ENCODE measurements around the gene KMO. TPM values are rescaled to one million over a fixed set of nuclear protein-coding genes. Genes with fewer than 3 reads are reported as not detected.
A peak's percentile ranks its signal among the peaks of the same experiment; 100 is the strongest.

The KMO gene
- total and polyA plus RNA-seq, 4 donors = 2.2 to 9.9 (median 6.4) TPM

GRCh38 chr1:241485554-241485992 is 46.6 kb upstream of the KMO start:
- H3K27me3 ChIP-seq (ENCODE audit: control insufficient read depth in 3 of 3, insufficient read depth in 3 of 3, low read length in 2 of 3) = no peaks in the 10 kb centered on the region

GRCh38 chr1:241488739-241489138 is 43.4 kb upstream of the KMO start:
- no peak overlapping the region for H3K27ac ChIP-seq (ENCODE audit: low read depth in 1 of 2, low read length in 1 of 2)
- H3K4me3 ChIP-seq = no peak overlapping the region
- WGBS, 2 donors = 94 to 95% methylated on average over 1 of the region's 1 CpG
- DNase-seq = no peak
- H3K9ac ChIP-seq (ENCODE audit: insufficient read depth in 1 of 2, low read length in 2 of 2) = no peak overlapping the region
- H3K27me3 ChIP-seq (ENCODE audit: control insufficient read depth in 3 of 3, insufficient read depth in 3 of 3, low read length in 2 of 3) = no peaks in the 10 kb centered on the region
- no peaks in the 10 kb centered on the region for H3K4me1 ChIP-seq (ENCODE audit: control insufficient read depth in 5 of 5, insufficient read depth in 5 of 5, low read length in 5 of 5)
- no peak for TF ChIP-seq CTCF (IDR thresholded peaks at IDR 0.05; ENCODE audit: control extremely low read depth, extremely low read depth)
- H3K36me3 ChIP-seq (ENCODE audit: control insufficient read depth in 4 of 4, insufficient read depth in 4 of 4, low read length in 4 of 4) = no peaks in the 10 kb centered on the region
- no peak for ATAC-seq (ENCODE audit: insufficient read depth, low FRiP score)
- no peaks in the 10 kb centered on the region for H3K9me3 ChIP-seq (ENCODE audit: control insufficient read depth in 4 of 4, insufficient read depth in 3 of 4, low read length in 3 of 4)

More at GRCh38 chr1:241485554-241485992, 46.6 kb upstream of the KMO start:
- 80 to 84% methylated on average over 4 of the region's 4 CpGs for WGBS, 2 donors
- no peak for ATAC-seq (ENCODE audit: insufficient read depth, low FRiP score)
- no peak overlapping the region for H3K4me3 ChIP-seq
- H3K36me3 ChIP-seq (ENCODE audit: control insufficient read depth in 4 of 4, insufficient read depth in 4 of 4, low read length in 4 of 4) = no peaks in the 10 kb centered on the region
- H3K27ac ChIP-seq (ENCODE audit: low read depth in 1 of 2, low read length in 1 of 2) = no peak overlapping the region
- H3K4me1 ChIP-seq (ENCODE audit: control insufficient read depth in 5 of 5, insufficient read depth in 5 of 5, low read length in 5 of 5) = no peaks in the 10 kb centered on the region
- no peak for DNase-seq
- TF ChIP-seq CTCF (IDR thresholded peaks at IDR 0.05; ENCODE audit: control extremely low read depth, extremely low read depth) = no peak
- H3K9me3 ChIP-seq (ENCODE audit: control insufficient read depth in 4 of 4, insufficient read depth in 3 of 4, low read length in 3 of 4) = peaks cover 0 to under 1% (median 0%) of the 10 kb centered on the region in 4 donors
- H3K9ac ChIP-seq (ENCODE audit: insufficient read depth in 1 of 2, low read length in 2 of 2) = no peak overlapping the region

GRCh38 chr1:241495741-241496140 is 36.4 kb upstream of the KMO start:
- Histone ChIP-seq H3K27ac (ENCODE audit: low read depth in 1 of 2, low read length in 1 of 2) (no peak overlapping the region), H3K4me1 (ENCODE audit: control insufficient read depth in 5 of 5, insufficient read depth in 5 of 5, low read length in 5 of 5) (no peaks in the 10 kb centered on the region), H3K4me3 (no peak overlapping the region), H3K9ac (ENCODE audit: insufficient read depth in 1 of 2, low read length in 2 of 2) (no peak overlapping the region), H3K27me3 (ENCODE audit: control insufficient read depth in 3 of 3, insufficient read depth in 3 of 3, low read length in 2 of 3) (no peaks in the 10 kb centered on the region), H3K9me3 (ENCODE audit: control insufficient read depth in 4 of 4, insufficient read depth in 3 of 4, low read length in 3 of 4) (no peaks in the 10 kb centered on the region), H3K36me3 (ENCODE audit: control insufficient read depth in 4 of 4, insufficient read depth in 4 of 4, low read length in 4 of 4) (peaks cover 11 to 22% (median 14%) of the 10 kb centered on the region in 4 donors)
- no peak for ATAC-seq (ENCODE audit: insufficient read depth, low FRiP score)
- WGBS, 2 donors = 91 to 92% methylated on average over 5 of the region's 5 CpGs
- DNase-seq = peak; percentile 15 to 77 (median 65)
- TF ChIP-seq CTCF (IDR thresholded peaks at IDR 0.05; ENCODE audit: control extremely low read depth, extremely low read depth) = no peak

- no peak overlapping the region for H3K27ac ChIP-seq (ENCODE audit: low read depth in 1 of 2, low read length in 1 of 2)
- H3K4me1 ChIP-seq (ENCODE audit: control insufficient read depth in 5 of 5, insufficient read depth in 5 of 5, low read length in 5 of 5) = no peaks in the 10 kb centered on the region
- no peaks in the 10 kb centered on the region for H3K27me3 ChIP-seq (ENCODE audit: control insufficient read depth in 3 of 3, insufficient read depth in 3 of 3, low read length in 2 of 3)
- peaks cover 16 to 46% (median 24%) of the 10 kb centered on the region in 4 donors for H3K36me3 ChIP-seq (ENCODE audit: control insufficient read depth in 4 of 4, insufficient read depth in 4 of 4, low read length in 4 of 4)
- TF ChIP-seq CTCF (IDR thresholded peaks at IDR 0.05; ENCODE audit: control extremely low read depth, extremely low read depth) = no peak
- DNase-seq (peak in 2 of 3 donors; percentile 29 to 57), ATAC-seq (ENCODE audit: insufficient read depth, low FRiP score) (no peak)
- no peak overlapping the region for H3K4me3 ChIP-seq
- no peak overlapping the region for H3K9ac ChIP-seq (ENCODE audit: insufficient read depth in 1 of 2, low read length in 2 of 2)
- H3K9me3 ChIP-seq (ENCODE audit: control insufficient read depth in 4 of 4, insufficient read depth in 3 of 4, low read length in 3 of 4) = no peaks in the 10 kb centered on the region
- 62 to 93% methylated on average over 2 of the region's 2 CpGs for WGBS, 2 donors
Measured at GRCh38 chr1:241499910-241500309, 32.3 kb upstream of the KMO start.
